Measurements from ENCODE around the gene GPR143. TPM values are rescaled to one million over a fixed set of nuclear protein-coding genes. Genes with fewer than 3 reads are reported as not detected.

GPR143 gene
- total and polyA plus RNA-seq, 7 donors: 0.70 TPM; not detected in 6

GRCh38 chrX:9747644-9748043 is 18.0 kb downstream of the GPR143 start:
- Histone ChIP-seq H3K4me1 (no peaks in the 10 kb centered on the region), H3K36me3 (no peaks in the 10 kb centered on the region), H3K9me3 (peaks cover 0 to 2% (median 0%) of the 10 kb centered on the region in 4 donors), H3K4me3 (no peak overlapping the region), H3K27ac (no peak overlapping the region), H3K27me3 (no peaks in the 10 kb centered on the region)
- TF ChIP-seq POLR2A (IDR thresholded peaks at IDR 0.05) (no peak), EP300 (IDR thresholded peaks at IDR 0.05) (no peak), POLR2AphosphoS5 (IDR thresholded peaks at IDR 0.05) (no peak), CTCF (IDR thresholded peaks at IDR 0.05) (no peak)
- whole genome bisulfite sequencing, 2 donors: 87 to 95% methylated on average over 4 of the region's 4 CpGs
- DNase-seq: no peak
- intact Hi-C loops (cut with DNase I): no loop called here

GRCh38 chrX:9746148-9746888 is 19.3 kb downstream of the GPR143 start:
- 51 to 78% methylated on average over 3 of the region's 3 CpGs for WGBS, 2 donors
- TF ChIP-seq EP300 (IDR thresholded peaks at IDR 0.05) (no peak), CTCF (IDR thresholded peaks at IDR 0.05) (no peak), POLR2AphosphoS5 (IDR thresholded peaks at IDR 0.05) (no peak), POLR2A (IDR thresholded peaks at IDR 0.05) (no peak)
- H3K27me3 ChIP-seq: no peaks in the 10 kb centered on the region
- no peaks in the 10 kb centered on the region for H3K36me3 ChIP-seq
- no peaks in the 10 kb centered on the region for H3K4me1 ChIP-seq
- peaks cover 0 to 2% (median 0%) of the 10 kb centered on the region in 4 donors for H3K9me3 ChIP-seq
- intact Hi-C loops (cut with DNase I): no loop called here
- no peak overlapping the region for H3K4me3 ChIP-seq
- DNase-seq: no peak
- H3K27ac ChIP-seq: no peak overlapping the region

GRCh38 chrX:9745417-9746115 is 20.1 kb downstream of the GPR143 start:
- no peak for DNase-seq
- Histone ChIP-seq H3K4me3 (no peak overlapping the region), H3K4me1 (no peaks in the 10 kb centered on the region), H3K27me3 (no peaks in the 10 kb centered on the region), H3K9me3 (peaks cover 0 to 2% (median 0%) of the 10 kb centered on the region in 4 donors), H3K36me3 (no peaks in the 10 kb centered on the region), H3K27ac (no peak overlapping the region)
- 60 to 91% methylated on average over 11 of the region's 11 CpGs for WGBS, 2 donors
- intact Hi-C loops (cut with DNase I): no loop called here
- TF ChIP-seq EP300 (IDR thresholded peaks at IDR 0.05) (no peak), POLR2A (IDR thresholded peaks at IDR 0.05) (no peak), POLR2AphosphoS5 (IDR thresholded peaks at IDR 0.05) (no peak), CTCF (IDR thresholded peaks at IDR 0.05) (no peak)

- no peaks in the 10 kb centered on the region for H3K27me3 ChIP-seq
- no peak for TF ChIP-seq CTCF (IDR thresholded peaks at IDR 0.05)
- TF ChIP-seq EP300 (IDR thresholded peaks at IDR 0.05): no peak
- no peak for TF ChIP-seq POLR2AphosphoS5 (IDR thresholded peaks at IDR 0.05)
- TF ChIP-seq POLR2A (IDR thresholded peaks at IDR 0.05): no peak
- H3K4me3 ChIP-seq: no peak overlapping the region
- H3K4me1 ChIP-seq: no peaks in the 10 kb centered on the region
- no peaks in the 10 kb centered on the region for H3K36me3 ChIP-seq
- intact Hi-C loops (cut with DNase I): no loop called here
- WGBS, 2 donors: 82 to 93% methylated on average over 5 of the region's 5 CpGs
- no peak for DNase-seq
- no peaks in the 10 kb centered on the region for H3K9me3 ChIP-seq
- H3K27ac ChIP-seq: no peak overlapping the region
These were observed 26.5 kb downstream of the GPR143 start for GRCh38 chrX:9739130-9739529.

All from sigmoid colon (tissue), 7 donors.